ENCODE measurements around the gene RPS2.
"Not testable (repeated sequence)": the region's sequence is repeated elsewhere in the genome, so short reads cannot be mapped to it uniquely, and the experiment has no call there.

Gene RPS2

GRCh38 chr16:1941162-1942046, 23.2 kb downstream of the RPS2 start:
- DNase-seq, result no peak

DNA sequence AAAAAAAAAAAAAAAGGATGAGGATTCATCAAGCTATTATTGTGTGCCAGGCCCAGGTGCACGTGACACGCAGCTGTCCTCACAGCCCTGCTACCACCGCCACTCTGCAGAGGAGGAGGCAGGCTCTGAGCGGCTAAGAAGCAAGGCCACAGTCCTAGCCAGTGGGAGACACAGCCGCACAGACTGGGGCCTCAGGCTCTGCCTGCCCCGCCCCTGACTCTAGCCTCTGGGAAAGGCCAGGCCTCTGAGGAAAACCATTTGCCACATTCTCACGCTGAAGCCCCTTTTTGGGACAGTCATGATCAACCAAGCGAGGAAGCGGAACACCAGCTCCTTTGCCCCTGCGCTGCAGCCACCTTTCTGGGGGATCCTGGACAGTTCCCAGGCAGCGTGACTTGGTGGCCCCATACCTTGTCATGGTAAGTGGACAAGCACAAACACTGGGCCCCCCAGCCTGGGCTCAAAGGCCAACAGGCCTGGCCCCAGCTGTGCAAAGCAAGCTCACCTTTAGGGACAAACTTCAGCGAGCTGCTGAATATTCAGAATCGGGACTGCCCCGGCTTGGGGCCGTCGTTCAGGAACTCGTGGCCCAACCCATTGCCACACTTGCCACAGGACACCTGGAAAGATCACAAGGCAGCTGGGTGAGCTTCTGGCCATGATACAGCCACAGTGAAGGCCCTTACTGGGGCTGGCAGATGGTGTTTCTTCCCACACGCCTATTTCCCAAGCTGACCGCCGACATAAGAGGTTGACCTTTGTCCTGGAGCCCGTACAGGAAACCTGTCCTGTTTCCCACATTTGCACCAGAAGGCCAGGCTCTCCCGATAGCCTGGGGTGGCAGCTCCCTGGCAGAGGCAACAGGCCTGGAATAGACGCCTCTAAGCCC, 24.1 kb downstream of the RPS2 start:
- no peak for DNase-seq

DNA sequence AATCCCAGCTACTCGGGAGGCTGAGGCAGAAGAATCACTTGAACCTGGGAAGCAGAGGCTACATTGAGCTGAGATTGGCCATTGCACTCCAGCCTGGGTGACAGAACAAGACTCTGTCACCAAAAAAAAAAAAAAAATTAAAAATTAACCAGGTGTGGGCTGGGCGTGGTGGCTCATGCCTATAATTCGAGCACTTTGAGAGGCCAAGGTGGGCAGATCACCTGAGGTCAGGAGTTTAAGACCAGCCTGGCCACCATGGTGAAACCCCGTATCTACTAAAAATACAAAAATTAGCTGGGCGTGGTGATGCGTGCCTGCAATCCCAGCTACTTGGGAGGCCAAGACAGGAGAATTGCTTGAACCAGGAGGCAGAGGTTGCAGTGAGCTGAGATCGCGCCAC, 24.8 kb downstream of the RPS2 start:
- DNase-seq, result not testable (repeated sequence)

DNA sequence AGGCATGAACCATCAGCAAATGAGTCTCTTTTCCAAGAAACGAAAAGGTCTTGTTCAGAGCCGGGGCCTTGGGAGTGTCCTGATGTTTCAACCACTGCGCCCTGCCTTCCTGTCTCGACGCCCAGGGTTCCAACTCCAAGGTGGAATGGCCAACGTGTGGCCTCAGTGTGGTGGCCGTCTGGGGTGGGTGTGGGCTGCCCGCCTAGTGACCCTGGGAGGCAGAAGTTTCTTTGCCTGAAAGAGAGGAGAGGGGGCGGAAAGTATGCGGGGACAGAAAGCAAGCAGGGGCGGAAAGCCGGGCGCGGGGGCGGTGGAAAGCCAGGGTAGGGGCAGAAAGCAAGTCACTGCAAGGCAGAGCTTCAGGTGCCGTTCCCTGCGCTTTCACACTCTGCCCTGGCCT, 25.7 kb downstream of the RPS2 start:
- no peak for DNase-seq

GRCh38 chr16:1938316-1938715, 26.3 kb downstream of the RPS2 start:
- no peak for DNase-seq

- no peak for DNase-seq
Observed at GRCh38 chr16:1936945-1937479, 27.6 kb downstream of the RPS2 start.

- DNase-seq, result no peak
Observed at GRCh38 chr16:1933097-1933661, 31.4 kb downstream of the RPS2 start.

DNA sequence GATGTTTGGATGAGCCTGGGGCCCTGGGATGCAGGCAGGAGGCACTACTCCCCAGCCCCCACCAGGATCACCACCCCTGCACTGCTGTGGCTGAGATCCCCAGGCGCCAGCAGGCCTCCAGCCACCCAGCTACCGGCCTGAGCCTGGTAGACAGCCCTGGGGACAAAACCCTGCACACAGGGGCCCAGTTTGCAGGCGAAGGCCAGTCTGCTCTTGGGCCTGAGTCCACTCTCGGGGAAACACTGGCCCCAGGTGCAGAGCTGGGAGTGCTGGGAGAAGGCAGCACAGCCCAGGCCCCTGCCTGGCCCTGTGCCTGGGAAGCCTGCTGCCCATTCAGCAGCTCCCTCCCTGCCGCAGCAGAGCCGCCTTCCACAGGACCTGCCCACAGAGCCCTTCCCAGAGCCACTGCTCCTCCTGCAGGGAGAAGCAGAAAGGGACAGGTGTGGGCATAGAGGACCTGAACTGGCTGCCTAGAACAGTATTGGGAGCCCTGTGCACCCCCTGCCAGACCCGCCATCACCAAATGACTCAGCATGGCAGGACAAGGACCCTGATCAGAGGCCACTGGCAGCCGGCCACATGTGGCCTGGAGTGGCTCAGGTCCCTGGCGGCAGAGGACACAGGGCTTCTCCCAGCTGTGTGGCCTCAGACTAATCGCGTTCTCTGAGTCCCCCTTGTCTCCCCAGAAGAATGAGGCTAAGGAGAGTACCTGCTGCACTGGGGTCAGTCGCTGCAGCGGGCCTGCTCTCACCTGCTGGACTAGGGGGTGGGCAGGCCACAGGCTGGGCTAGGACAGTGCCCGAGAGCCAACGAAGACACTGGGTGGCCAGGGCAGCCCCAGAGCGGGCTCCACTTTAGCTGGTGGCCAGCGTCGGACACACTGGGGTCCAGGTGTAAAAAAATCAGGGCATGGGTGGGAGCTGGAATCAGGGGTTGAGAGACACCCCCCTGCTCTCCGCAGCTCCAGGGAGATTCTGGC, 32.3 kb downstream of the RPS2 start:
- peak; percentile 20 for DNase-seq

GRCh38 chr16:1930338-1930720, 34.3 kb downstream of the RPS2 start:
- no peak for DNase-seq

- peak; percentile 71 for DNase-seq
Observed at GRCh38 chr16:1929578-1930337, 34.9 kb downstream of the RPS2 start.

- no peak for DNase-seq
Observed at GRCh38 chr16:1929105-1929504, 35.5 kb downstream of the RPS2 start.

GRCh38 chr16:1926271-1926670, 38.4 kb downstream of the RPS2 start:
- no peak for DNase-seq

DNA sequence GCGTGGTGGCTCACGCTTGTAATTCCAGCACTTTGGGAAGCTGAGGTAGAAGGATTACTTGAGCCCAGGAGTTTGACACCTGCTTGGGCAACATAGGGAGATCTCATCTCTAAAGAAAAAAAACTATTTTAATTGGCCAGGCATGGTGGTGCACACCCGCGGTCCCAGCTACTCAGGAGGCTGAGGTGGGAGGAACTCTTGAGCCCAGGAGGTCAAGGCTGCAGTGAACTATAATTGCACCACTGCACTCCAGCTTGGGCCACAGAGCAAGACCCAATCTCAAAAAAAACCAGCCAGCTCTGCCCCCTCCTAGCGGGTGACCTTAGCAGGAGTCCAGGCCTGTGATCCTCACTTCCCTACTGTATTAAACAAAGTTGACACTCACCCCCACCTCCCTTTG, 40.5 kb downstream of the RPS2 start:
- DNase-seq, result no peak

DNA sequence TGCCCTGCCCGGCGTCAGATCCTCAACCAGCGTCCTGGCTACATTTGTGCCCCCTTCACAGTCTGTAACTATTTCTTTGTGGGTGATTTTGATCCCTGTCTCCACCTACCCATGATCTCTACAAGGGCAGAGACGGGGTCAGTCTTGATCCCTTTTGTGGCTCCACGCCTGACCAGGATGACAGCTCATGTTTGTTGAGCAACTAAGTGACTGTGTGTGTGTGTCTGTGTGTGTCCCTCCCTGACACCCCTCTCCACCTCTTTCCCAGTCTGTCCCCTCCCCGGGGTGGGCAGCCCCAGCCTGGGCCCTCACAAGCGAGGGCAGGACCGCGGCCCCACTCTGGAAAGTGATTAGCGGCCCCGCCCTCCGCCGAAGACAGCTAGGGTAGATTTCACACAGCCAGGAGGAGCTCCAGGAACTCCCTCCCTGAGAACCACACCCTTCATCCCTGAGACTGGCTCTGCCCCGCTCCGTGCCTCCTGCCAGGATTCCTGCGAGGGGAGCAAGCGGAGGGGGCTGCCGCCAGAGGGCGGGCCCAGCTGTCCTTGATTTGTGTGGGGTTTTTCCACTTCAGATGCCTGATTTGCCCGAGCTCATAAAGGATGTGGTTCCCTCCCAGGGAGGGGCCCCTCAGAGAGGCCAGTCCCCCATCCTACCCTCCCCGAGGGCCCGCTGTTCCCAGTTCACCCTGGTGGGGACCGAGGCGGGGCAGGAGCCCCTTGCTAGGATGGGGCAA, 41.2 kb downstream of the RPS2 start:
- DNase-seq, result peak; percentile 83

DNA sequence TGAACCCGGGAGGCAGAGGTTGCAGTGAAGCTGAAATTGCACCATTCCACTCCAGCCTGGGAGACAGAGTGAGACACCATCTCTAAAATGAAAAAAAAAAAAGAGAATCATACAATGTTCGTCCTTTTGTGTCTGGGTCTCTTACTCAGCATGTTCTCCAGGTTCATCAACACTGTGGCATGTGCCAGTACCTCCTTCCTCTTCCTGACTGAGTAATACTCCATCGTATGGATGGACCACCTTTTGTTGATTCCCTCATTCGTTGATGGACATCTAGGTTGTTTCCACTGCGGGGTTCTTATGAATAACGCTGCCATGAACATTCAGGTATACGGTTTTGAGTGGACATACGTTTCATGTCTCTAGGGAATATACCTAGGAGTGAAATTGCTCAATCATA, 42.3 kb downstream of the RPS2 start:
- DNase-seq, result no peak

- no peak for DNase-seq
Observed at GRCh38 chr16:1920727-1921171, 43.9 kb downstream of the RPS2 start.

DNA sequence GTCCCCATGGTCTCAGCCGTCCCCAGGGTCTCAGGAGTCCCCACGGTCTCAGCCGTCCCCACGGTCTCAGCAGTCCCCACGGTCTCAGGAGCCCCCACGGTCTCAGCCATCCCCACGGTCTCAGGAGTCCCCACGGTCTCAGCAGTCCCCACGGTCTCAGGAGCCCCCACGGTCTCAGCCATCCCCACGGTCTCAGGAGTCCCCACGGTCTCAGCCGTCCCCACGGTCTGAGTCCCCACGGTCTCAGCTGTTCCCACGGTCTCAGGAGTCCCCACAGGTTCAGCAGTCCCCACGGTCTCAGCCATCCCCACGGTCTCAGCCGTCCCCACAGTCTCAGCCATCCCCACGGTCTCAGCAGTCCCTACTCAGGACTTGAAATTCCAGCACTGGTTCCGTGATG, 44.5 kb downstream of the RPS2 start:
- not testable (repeated sequence) for DNase-seq

- DNase-seq, result no peak
Observed at GRCh38 chr16:1919327-1919998, 45.2 kb downstream of the RPS2 start.
